NCI-H1694 (cell line): ENCODE measurements around the gene ZBTB7C.

Experiments
- DNase-seq: peaks from one replicate; lab custom pipeline; 2025; lab: John Stamatoyannopoulos, UW

The ZBTB7C gene

DNA sequence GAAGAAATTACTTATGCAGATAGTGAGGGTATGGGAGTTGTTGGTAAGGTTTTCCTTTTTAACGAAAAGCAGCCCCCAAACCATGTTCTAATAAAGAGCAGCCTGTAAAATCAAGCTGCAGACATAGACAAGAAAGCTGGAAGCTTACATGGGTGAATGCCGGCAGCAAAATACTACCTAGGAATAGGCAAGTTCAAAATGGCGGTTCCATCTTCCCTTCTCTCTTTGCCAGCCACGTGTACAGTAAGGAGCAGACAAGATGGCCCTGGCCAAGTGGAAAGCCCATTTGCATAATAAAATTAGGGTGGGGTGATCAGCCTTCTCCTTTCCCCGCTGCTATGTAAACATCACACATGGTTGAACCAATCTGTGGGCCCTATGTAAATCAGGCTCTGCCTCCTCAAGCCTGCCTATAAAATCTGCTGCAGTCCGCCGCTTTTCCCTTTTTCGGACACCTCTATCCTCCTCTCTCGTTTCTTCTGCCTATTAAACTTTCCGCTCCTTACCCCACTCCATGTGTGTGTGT is 155.0 kb downstream of the ZBTB7C start:
- no peak for DNase-seq

GRCh38 chr18:48252525-48252924 is 156.7 kb downstream of the ZBTB7C start:
- no peak for DNase-seq

DNA sequence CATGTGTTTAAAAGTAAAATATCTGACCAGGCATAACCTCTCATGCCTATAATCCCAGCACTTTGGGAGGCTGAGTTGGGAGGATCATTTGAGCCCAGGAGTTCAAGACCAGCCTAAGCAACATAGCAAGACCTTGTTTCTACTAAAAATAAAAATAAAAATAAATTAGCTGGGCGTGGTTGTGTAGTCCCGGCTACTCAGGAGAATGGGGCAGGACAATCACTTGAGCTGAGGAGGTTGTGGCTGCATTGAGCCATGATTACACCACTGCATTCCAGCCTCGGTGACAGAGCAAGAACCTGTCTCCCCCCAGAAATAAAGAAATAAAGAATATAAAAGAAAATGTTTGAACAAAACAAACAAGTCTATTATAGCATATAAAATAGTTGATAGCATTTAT is 158.3 kb downstream of the ZBTB7C start:
- DNase-seq: no peak

DNA sequence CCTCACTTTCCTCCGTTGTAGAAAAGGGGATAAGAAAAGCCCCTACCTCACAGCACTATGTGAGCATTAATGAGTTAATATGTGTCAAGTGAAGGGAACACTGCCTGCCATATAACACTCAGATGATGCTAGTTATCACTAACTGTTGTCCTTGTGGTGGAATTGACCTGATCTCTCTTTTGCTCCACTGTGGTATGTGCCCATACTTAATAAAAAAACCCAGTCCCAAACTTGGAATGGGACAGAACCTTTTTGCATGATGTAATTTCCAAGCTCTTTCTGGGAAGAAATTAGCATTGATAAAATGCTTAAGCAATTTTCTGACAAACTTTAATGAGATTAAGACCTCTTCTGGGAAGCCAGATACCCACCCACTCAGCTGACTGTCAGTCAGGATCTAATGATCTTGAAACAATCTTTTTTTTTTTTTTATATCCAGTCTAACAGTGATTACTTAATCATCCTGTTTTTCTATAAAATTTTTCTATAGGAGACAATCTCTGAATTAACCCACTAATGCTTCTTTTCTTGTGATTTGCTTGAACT is 158.7 kb downstream of the ZBTB7C start:
- DNase-seq: no peak

DNA sequence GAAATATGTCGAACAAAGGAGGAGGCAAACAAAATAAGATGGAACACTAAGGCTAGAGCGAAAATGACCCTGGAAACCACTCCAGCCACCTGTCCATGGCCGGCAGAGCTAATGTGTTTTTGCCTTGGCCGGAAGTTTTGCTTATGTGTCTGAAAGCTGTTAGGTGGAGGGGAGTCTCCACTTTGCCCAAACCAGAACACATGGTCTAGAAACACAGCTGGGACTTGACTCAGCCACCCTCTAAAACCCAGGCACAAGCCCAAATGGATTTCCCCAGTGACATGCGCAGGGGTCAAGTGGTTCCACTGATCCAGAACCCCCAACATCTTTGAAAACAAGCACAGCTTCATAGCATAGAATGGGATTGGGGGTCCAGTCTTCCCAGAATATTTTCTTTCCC is 159.3 kb downstream of the ZBTB7C start:
- no peak for DNase-seq

DNA sequence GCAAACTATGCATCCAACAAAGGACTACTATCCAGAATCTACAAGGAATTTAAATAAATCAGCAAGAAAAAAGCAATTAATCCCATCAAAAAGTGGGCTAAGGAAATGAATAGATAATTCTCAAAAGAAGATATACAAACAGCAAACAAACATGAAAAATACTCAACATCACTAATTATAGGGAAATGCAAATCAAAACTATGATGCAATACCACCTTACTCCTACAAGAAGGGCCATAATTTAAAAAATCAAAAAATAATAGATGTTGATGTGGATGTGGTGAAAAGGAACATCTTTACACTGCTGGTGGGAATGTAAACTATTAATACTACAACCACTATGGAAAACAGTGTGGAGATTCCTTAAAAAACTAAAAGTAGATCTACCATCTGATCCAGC is 164.7 kb downstream of the ZBTB7C start:
- no peak for DNase-seq

- no peak for DNase-seq
Observed at GRCh38 chr18:48238636-48239035, 170.5 kb downstream of the ZBTB7C start.

- no peak for DNase-seq
Observed at GRCh38 chr18:48238206-48238605, 171.0 kb downstream of the ZBTB7C start.

- no peak for DNase-seq
Observed at GRCh38 chr18:48236822-48237221, 172.4 kb downstream of the ZBTB7C start.

DNA sequence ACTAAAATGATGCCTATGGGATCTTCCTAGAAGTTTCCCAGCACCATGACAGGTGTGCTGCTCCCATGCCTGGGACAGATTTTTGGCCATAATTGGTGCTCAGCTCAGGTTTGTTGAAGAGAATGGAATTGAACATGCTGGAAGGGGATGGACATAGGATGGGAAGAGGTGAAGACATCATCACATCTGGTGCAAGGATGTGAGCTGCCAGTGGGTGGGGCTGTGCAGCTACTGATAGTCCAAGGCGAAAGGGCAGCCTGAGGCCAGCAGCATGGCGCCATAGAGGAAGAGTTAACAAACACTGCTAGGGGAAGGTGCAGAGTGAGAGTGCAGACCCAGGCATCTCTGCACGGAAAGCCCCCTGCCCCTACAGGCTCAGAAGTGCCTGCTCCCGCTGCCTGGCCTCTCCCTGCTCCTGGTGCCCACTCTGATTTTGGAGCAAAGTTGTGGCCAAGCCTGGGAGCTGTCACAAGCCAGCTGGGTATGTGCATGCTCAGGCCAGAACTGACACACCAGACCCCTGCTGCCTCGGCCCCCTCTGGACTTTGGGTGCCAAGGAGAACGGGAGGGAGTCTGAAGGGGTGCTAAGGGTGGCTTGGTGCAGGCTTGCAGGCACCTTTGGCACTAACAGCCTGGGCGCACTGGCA is 178.6 kb downstream of the ZBTB7C start:
- DNase-seq: no peak

DNA sequence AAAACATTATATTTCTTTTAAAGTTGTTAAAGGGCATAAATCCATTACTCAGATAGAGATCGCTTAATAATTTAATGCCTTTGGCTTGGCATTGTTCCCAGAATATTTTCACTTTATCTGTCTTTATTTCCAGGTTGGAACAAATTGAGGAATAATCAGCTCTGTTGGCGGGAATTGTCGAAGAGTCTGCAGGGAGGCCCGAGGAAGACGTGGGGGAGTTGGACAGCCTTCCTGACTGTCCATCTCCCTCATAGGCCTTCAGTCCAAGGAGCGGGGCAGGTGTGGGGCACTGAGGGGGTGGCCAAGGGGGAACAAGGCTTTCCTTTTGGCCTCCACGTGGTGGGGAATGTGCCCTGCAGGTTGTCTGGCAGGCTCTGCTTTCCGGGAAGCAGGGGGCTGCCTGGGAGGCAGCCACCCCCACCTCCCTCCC is 179.6 kb downstream of the ZBTB7C start:
- no peak for DNase-seq

DNA sequence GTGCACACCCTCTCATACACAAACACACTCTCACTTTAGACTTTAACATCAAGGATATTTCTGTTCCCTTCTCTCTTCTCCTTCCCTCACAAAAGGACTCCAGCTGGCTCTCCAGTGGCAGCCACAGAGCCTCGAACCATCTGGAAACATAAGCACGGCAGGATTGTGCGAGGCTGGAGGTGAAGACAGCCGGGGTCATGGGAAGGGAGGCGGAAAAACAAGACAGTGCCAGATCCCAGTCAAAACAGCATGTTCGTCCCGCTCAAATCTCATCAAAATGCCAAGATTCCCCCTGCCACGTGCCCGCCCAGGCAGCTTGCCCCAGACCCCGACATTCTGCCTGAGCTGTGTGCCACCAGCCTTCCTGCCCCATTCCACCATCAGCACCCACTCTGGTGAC is 180.3 kb downstream of the ZBTB7C start:
- DNase-seq: peak; percentile 19

GRCh38 chr18:48228301-48228715 is 180.9 kb downstream of the ZBTB7C start:
- DNase-seq: no peak

GRCh38 chr18:48227206-48227605 is 182.0 kb downstream of the ZBTB7C start:
- no peak for DNase-seq

DNA sequence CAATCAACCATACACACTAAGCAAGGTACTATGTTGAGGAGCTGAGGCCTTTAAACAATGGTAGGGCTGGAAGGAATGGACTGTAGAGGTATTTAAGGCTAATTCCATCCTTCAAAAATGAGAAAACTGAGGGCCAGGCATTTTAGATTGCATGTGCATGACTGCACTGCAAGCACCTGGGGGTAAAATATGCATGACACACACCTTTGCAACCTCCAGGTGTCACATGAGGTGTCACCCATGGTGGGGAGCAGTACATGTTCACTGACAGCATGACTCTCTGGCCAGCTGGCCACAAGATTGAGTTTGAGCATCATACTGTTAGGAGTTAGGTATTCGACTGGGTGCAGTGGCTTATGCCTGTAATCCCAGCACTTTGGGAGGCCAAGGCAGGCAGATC is 182.8 kb downstream of the ZBTB7C start:
- DNase-seq: no peak

- peak; percentile 20 for DNase-seq
Observed at GRCh38 chr18:48222118-48222517, 187.1 kb downstream of the ZBTB7C start.

DNA sequence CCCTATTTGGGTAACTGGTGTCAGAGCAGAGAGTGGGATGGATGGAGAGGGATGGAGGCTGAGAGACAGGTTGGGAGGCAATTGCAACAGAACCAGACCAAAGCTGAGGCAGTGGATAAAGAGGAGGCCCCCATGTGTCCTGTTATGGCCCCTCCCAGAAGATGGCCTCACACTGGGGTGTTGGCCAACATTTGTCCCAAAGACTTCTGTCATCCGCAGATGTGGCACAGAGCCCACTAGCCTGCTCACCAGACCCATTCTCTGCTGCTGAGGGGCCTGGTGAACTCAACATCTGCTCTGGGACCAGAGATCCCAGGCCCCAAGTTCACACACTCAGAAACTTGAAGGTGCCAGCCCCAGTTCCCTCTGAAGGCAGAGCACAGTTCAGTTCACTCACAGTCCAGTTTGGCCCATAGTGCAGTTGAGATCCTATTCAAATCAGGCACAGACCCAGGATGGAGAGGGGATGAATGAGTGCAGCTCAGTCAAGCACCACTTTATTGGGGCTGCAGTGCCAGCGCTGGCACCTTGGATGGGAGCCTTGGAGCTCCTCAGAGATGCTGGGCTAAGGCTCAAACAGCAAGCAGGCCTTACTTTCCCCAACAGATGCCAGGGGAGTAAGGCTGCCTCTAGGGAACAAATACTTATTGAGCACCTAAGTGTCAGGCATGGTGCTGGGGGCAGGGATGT is 189.2 kb downstream of the ZBTB7C start:
- DNase-seq: no peak

- no peak for DNase-seq
Observed at GRCh38 chr18:48219037-48219809, 190.0 kb downstream of the ZBTB7C start.

GRCh38 chr18:48218285-48219022 is 190.7 kb downstream of the ZBTB7C start:
- DNase-seq: no peak

DNA sequence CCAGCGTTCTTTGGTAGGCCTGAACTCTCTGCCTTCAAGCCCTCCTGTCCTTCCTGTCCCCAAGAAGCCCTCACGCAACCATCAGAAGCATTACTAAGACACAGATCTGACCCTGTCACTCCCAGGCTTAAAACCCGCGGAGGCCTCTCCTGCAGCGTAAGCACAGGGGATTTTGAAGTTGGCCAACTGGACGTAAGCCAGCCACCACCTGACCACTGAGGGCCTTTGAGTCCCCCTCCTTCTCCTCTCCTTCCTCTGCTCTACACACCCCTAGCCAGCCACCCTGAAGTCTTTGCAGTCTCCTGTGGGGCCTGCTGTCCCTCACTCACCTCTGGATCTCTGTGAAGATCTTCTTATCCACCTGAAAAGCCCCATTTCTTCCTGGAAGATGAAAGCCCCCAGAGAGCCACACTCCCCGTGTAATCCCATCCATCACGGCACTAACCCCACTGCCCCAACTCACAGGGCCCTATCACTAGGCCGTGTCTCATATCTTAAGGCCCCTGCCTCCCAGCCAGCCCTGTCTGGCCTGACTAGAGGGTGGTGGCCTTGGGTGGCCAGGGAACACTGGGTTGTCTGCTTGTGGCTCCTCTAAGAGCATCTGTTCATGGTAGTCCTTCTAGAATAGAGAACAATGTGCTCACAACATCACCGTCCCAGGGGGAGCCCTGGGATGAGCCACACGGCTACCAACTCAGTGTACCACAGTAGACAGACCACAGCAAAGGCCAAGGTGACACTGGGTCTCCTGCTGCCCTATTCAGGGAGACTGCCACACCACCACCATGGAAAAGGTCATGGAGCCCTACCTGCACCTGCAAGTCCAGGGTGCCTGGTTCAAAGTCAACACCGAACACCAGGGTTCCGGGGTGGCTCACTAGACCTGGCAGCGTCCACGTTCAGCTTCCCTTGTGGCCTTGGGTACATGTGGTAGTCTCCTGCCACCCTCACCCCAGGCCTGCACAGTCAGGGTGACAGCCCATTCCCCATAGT is 191.6 kb downstream of the ZBTB7C start:
- DNase-seq: no peak
